HL-60 (cell line): ENCODE measurements around the gene SMCP.
A peak's percentile ranks its signal among the peaks of the same experiment; 100 is the strongest.

Experiments
- DNase-seq, 2 experiments: peaks; one replicate each; pipeline ENCODE4 v3.0.0-alpha.2; 2010 to 2020; ENCODE audit warnings: low read depth in 1 of 2, low spot score in 1 of 2
- H3K27ac ChIP-seq: fragments of 250-450 bp; sonication (Bioruptor Pico); replicated peaks from 2 replicates; pipeline ENCODE4 v1.5.1; 2020; ENCODE audit warnings: mild to moderate bottlenecking, moderate library complexity
- H3K27me3 ChIP-seq: fragments of 250-450 bp; sonication (Bioruptor Pico); 2 replicates; pipeline ENCODE4 v1.5.1; 2021; ENCODE audit warnings: mild to moderate bottlenecking, moderate library complexity; ENCODE audit not compliant: insufficient read depth, poor library complexity, severe bottlenecking
- H3K4me3 ChIP-seq: replicated peaks from 2 replicates; pipeline ENCODE4 v1.5.1; 2011; ENCODE audit warnings: mild to moderate bottlenecking, control low read depth, low read length; ENCODE audit not compliant: insufficient read depth
- CTCF ChIP-seq: IDR thresholded peaks from one replicate; pipeline ENCODE4 v1.5.1; 2011; ENCODE audit warnings: low read length, control low read depth, inconsistent platforms; ENCODE audit not compliant: insufficient read depth
- GABPA ChIP-seq: IDR thresholded peaks from 2 replicates; pipeline ENCODE4 v1.6.1; 2012; ENCODE audit warnings: low read depth
- POLR2AphosphoS5 ChIP-seq: IDR thresholded peaks from 2 replicates; pipeline ENCODE4 v1.6.1; 2012; ENCODE audit warnings: low read depth
- SPI1 ChIP-seq: IDR thresholded peaks from 2 replicates; pipeline ENCODE4 v1.6.1; 2012; ENCODE audit warnings: low read depth, mild to moderate bottlenecking, borderline replicate concordance
- TF ChIP-seq, protein P1 (sequence below): IDR thresholded peaks from 2 replicates; pipeline ENCODE4 v1.6.1; 2012; ENCODE audit warnings: low read depth; ENCODE audit not compliant: insufficient replicate concordance

SMCP gene

GRCh38 chr1:152917794-152918193 is 39.7 kb downstream of the SMCP start:
- no peak overlapping the region for H3K27ac ChIP-seq
- no peak for DNase-seq
- no peak overlapping the region for H3K4me3 ChIP-seq
- TF ChIP-seq CTCF (no peak), SPI1 (no peak), POLR2AphosphoS5 (no peak)
- TF ChIP-seq, protein P1, sequence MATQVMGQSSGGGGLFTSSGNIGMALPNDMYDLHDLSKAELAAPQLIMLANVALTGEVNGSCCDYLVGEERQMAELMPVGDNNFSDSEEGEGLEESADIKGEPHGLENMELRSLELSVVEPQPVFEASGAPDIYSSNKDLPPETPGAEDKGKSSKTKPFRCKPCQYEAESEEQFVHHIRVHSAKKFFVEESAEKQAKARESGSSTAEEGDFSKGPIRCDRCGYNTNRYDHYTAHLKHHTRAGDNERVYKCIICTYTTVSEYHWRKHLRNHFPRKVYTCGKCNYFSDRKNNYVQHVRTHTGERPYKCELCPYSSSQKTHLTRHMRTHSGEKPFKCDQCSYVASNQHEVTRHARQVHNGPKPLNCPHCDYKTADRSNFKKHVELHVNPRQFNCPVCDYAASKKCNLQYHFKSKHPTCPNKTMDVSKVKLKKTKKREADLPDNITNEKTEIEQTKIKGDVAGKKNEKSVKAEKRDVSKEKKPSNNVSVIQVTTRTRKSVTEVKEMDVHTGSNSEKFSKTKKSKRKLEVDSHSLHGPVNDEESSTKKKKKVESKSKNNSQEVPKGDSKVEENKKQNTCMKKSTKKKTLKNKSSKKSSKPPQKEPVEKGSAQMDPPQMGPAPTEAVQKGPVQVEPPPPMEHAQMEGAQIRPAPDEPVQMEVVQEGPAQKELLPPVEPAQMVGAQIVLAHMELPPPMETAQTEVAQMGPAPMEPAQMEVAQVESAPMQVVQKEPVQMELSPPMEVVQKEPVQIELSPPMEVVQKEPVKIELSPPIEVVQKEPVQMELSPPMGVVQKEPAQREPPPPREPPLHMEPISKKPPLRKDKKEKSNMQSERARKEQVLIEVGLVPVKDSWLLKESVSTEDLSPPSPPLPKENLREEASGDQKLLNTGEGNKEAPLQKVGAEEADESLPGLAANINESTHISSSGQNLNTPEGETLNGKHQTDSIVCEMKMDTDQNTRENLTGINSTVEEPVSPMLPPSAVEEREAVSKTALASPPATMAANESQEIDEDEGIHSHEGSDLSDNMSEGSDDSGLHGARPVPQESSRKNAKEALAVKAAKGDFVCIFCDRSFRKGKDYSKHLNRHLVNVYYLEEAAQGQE: no peak
- peaks cover 16% of the 10 kb centered on the region for H3K27me3 ChIP-seq

DNA sequence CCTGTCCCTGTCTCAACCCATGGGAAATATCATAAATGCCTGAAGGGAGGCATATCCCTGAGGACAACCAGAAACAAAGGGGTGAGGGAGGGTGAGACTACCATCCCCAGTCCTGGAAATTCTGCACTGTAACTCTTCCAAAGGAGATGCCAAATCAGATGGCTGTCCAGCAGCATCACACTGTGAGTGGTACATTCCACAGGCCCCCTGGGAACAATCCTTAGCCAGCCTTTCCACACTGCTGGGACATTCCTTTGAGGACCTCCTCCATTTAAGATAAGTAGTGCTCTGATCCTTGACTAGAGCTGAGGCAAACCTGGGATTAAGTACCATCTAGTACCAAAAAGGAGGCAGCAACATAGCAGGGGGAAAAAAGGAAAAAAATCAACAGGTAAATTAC is 40.9 kb downstream of the SMCP start:
- Histone ChIP-seq H3K27me3 (peaks cover 10% of the 10 kb centered on the region), H3K27ac (no peak overlapping the region), H3K4me3 (no peak overlapping the region)
- TF ChIP-seq GABPA (no peak), SPI1 (no peak)
- no peak for DNase-seq

DNA sequence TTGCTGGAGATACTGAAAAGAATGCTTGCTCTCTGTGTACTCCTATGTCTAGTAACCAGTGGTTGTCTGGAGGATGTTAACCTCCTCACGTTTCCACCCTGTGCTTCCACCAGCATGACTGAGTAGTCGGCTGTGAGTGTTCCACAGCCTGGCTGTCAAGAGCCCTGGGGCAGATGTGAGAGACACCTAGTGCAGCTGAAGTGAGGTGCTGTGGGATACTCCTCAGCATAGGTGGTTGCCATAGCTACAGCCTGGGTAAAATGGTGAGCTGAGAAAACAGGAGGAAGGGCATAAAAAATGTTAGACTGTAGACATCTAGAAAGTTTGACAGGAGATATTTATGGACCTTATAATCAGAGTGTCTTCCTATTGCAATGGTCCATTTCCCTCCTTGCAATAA is 46.1 kb downstream of the SMCP start:
- TF ChIP-seq CTCF: no peak
- TF ChIP-seq GABPA: no peak
- TF ChIP-seq SPI1: no peak
- TF ChIP-seq, protein P1: no peak
- no peak for TF ChIP-seq POLR2AphosphoS5
- H3K27me3 ChIP-seq: peaks cover under 1% of the 10 kb centered on the region
- H3K4me3 ChIP-seq: no peak overlapping the region
- DNase-seq: no peak
- no peak overlapping the region for H3K27ac ChIP-seq

DNA sequence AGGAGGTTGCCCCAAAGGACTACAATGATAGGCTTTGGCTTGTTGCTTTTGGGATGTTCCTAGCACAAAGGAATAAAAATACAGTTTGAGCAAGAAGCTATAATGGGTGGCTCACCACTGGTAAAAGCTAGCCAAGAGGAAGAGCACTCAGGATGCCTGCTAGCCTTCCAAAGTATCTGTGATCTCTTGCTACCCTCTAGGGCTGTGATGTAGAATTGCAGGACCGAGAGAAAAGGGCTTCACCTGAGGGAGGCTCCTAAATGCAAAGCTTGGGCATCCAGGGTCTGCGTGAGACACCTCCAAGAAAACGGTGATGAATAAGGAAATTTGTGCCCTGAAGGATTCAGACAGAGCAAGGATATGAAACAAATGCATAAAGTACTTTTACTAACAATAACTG is 48.0 kb downstream of the SMCP start:
- Histone ChIP-seq H3K27ac (no peak overlapping the region), H3K4me3 (no peak overlapping the region), H3K27me3 (peaks cover 4% of the 10 kb centered on the region)
- DNase-seq: no peak
- TF ChIP-seq GABPA: no peak
- TF ChIP-seq CTCF: peak; percentile 15
